Colonic mucosa (tissue), 4 donors: ENCODE data around the gene GPR75. TPM values are rescaled to one million over a fixed set of nuclear protein-coding genes. Genes with fewer than 3 reads are reported as not detected.
A peak's percentile ranks its signal among the peaks of the same experiment; 100 is the strongest.
"Not testable (repeated sequence)": the region's sequence is repeated elsewhere in the genome, so short reads cannot be mapped to it uniquely, and the experiment has no call there.

Experiments
- DNase-seq: peaks from one replicate; pipeline ENCODE4 v3.0.0-alpha.2; 2020
- H3K27ac ChIP-seq: fragments of 200-600 bp; one replicate; pipeline ENCODE4 v1.8.0; 2021
- H3K27me3 ChIP-seq: fragments of 200-600 bp; one replicate; pipeline ENCODE4 v1.8.0; 2021
- H3K36me3 ChIP-seq: fragments of 200-600 bp; one replicate; pipeline ENCODE4 v1.8.0; 2021
- H3K4me1 ChIP-seq: fragments of 200-600 bp; one replicate; pipeline ENCODE4 v1.8.0; 2021; ENCODE audit warnings: mild to moderate bottlenecking
- H3K4me3 ChIP-seq: fragments of 200-600 bp; one replicate; pipeline ENCODE4 v1.8.0; 2021
- H3K9ac ChIP-seq, 2 donors: one replicate each; pipeline ENCODE4 v1.7.0; 2013; ENCODE audit warnings: control low read depth in 2 of 2, low read depth in 2 of 2, low read length in 2 of 2
- H3K9me3 ChIP-seq: fragments of 200-600 bp; one replicate; pipeline ENCODE4 v1.8.0; 2021
- CTCF ChIP-seq: fragments of 200-600 bp; IDR thresholded peaks from one replicate; pipeline ENCODE4 v1.8.0; 2022; ENCODE audit warnings: antibody characterized with exemption, mild to moderate bottlenecking
- intact Hi-C: fragments of 100-400 bp; cut with DNase I; formaldehyde crosslinking; loops from one replicate; pipeline ENCODE4 v1.14.1; 2022
- total RNA-seq, 2 donors: library from RNA; stranded (reverse); fragmentation: NEBNext Ultra II Directional in 1 of 2; extraction: Animal tissue kit (Norgen Biotek cat#: 25700) in 1 of 2; gene quantifications; one replicate each; pipeline ENCODE4 v1.2.1, GENCODE V29; 2021
- donor health status: healthy.
- donor health status: DM: no; HTN: no; CAD: no.
- donor health status: DM: no; HTN: no; CAD: no.

Gene GPR75
- total RNA-seq, 2 donors from 2014 or later, result 0.58 to 1.1 TPM

- no peak for DNase-seq
- Histone ChIP-seq H3K9ac (no peak overlapping the region), H3K9me3 (no peaks in the 10 kb centered on the region), H3K4me1 (no peaks in the 10 kb centered on the region), H3K4me3 (no peak overlapping the region), H3K27me3 (no peaks in the 10 kb centered on the region), H3K36me3 (no peaks in the 10 kb centered on the region), H3K27ac (no peak overlapping the region)
- no peak for TF ChIP-seq CTCF
- intact Hi-C loops, result no loop called here
These were observed 33.0 kb downstream of the GPR75 start for GRCh38 chr2:53826587-53827397.

GRCh38 chr2:53826030-53826410, 33.7 kb downstream of the GPR75 start:
- no peaks in the 10 kb centered on the region for H3K4me1 ChIP-seq
- intact Hi-C loops, result no loop called here
- DNase-seq, result no peak
- H3K36me3 ChIP-seq, result no peaks in the 10 kb centered on the region
- H3K9me3 ChIP-seq, result no peaks in the 10 kb centered on the region
- no peaks in the 10 kb centered on the region for H3K27me3 ChIP-seq
- H3K27ac ChIP-seq, result no peak overlapping the region
- H3K9ac ChIP-seq, result no peak overlapping the region
- no peak overlapping the region for H3K4me3 ChIP-seq
- TF ChIP-seq CTCF, result no peak

- H3K27ac ChIP-seq, H3K27me3 ChIP-seq, H3K9me3 ChIP-seq, H3K9ac ChIP-seq, H3K36me3 ChIP-seq, H3K4me3 ChIP-seq, H3K4me1 ChIP-seq, intact Hi-C loops: not testable (repeated sequence)
- peak; percentile 24 for DNase-seq
- peak; percentile 13 for TF ChIP-seq CTCF
These were observed 36.1 kb downstream of the GPR75 start for GRCh38 chr2:53823639-53824038.

- no peak for TF ChIP-seq CTCF
- H3K27me3 ChIP-seq, result no peaks in the 10 kb centered on the region
- DNase-seq, result no peak
- intact Hi-C loops, result no loop called here
- H3K9ac ChIP-seq, result no peak overlapping the region
- H3K27ac ChIP-seq, result no peak overlapping the region
- H3K4me1 ChIP-seq, result no peaks in the 10 kb centered on the region
- H3K9me3 ChIP-seq, result no peaks in the 10 kb centered on the region
- H3K4me3 ChIP-seq, result no peak overlapping the region
- H3K36me3 ChIP-seq, result no peaks in the 10 kb centered on the region
These were observed 38.0 kb downstream of the GPR75 start for GRCh38 chr2:53821810-53822209.

- Histone ChIP-seq H3K9me3 (no peaks in the 10 kb centered on the region), H3K4me3 (no peak overlapping the region), H3K36me3 (no peaks in the 10 kb centered on the region), H3K27ac (no peak overlapping the region), H3K27me3 (no peaks in the 10 kb centered on the region), H3K4me1 (no peaks in the 10 kb centered on the region), H3K9ac (no peak overlapping the region)
- no peak for DNase-seq
- no peak for TF ChIP-seq CTCF
- intact Hi-C loops, result no loop called here
These were observed 39.1 kb downstream of the GPR75 start for GRCh38 chr2:53820711-53821110.
